ENCODE data around the gene ADAMTS2. TPM values are rescaled to one million over a fixed set of nuclear protein-coding genes. Genes with fewer than 3 reads are reported as not detected.
A peak's percentile ranks its signal among the peaks of the same experiment; 100 is the strongest.

The ADAMTS2 gene
- total RNA-seq, 1 donor from 2014 or later = 1.2 TPM

GRCh38 chr5:179322071-179323025 is 22.9 kb downstream of the ADAMTS2 start:
- no peak for TF ChIP-seq EZH2 (IDR thresholded peaks at IDR 0.05)
- no peak for TF ChIP-seq CTCF (IDR thresholded peaks at IDR 0.05)
- no peak for TF ChIP-seq EZH2phosphoT487 (IDR thresholded peaks at IDR 0.05)
- Histone ChIP-seq H3K4me1 (peaks cover 22% of the 10 kb centered on the region), H3K4me2 (no peak overlapping the region), H3K4me3 (no peak overlapping the region), H3K27ac (no peak overlapping the region), H3K36me3 (no peaks in the 10 kb centered on the region), H2AFZ (replicated peaks) (no peak overlapping the region), H4K20me1 (ENCODE audit: low read depth) (no peaks in the 10 kb centered on the region), H3F3A (ENCODE audit: low read depth) (peaks cover 13% of the 10 kb centered on the region), H3K9me3 (ENCODE audit: low read depth) (no peaks in the 10 kb centered on the region), H3K9ac (no peak overlapping the region), H3K27me3 (peaks cover 10% of the 10 kb centered on the region), H3K79me2 (ENCODE audit: low read depth) (no peaks in the 10 kb centered on the region)
- H3K9me3 Mint-ChIP-seq = no peaks in the 10 kb centered on the region
- peak overlapping the region; percentile 58 for H3K27ac Mint-ChIP-seq
- H3K36me3 Mint-ChIP-seq = no peaks in the 10 kb centered on the region
- no peak for DNase-seq (ENCODE audit: low spot score)
- H3K4me1 Mint-ChIP-seq = peaks cover 35% of the 10 kb centered on the region
- H3K4me3 Mint-ChIP-seq = no peak overlapping the region
- H3K27me3 Mint-ChIP-seq (ENCODE audit: insufficient read depth, low read depth) = peaks cover 14% of the 10 kb centered on the region

GRCh38 chr5:179321206-179321987 is 23.9 kb downstream of the ADAMTS2 start:
- Mint-ChIP-seq H3K4me1 (peaks cover 35% of the 10 kb centered on the region), H3K36me3 (no peaks in the 10 kb centered on the region), H3K27me3 (ENCODE audit: insufficient read depth, low read depth) (peaks cover 16% of the 10 kb centered on the region), H3K9me3 (no peaks in the 10 kb centered on the region), H3K4me3 (peak overlapping the region; percentile 16), H3K27ac (peak overlapping the region; percentile 68)
- H4K20me1 ChIP-seq (ENCODE audit: low read depth) = no peaks in the 10 kb centered on the region
- H3K27ac ChIP-seq = no peak overlapping the region
- H3K4me2 ChIP-seq = no peak overlapping the region
- TF ChIP-seq CTCF (IDR thresholded peaks at IDR 0.05) = no peak
- TF ChIP-seq EZH2 (IDR thresholded peaks at IDR 0.05) = no peak
- TF ChIP-seq EZH2phosphoT487 (IDR thresholded peaks at IDR 0.05) = no peak
- H3F3A ChIP-seq (ENCODE audit: low read depth) = peaks cover 13% of the 10 kb centered on the region
- no peak overlapping the region for H2AFZ ChIP-seq (replicated peaks)
- no peaks in the 10 kb centered on the region for H3K36me3 ChIP-seq
- H3K9me3 ChIP-seq (ENCODE audit: low read depth) = no peaks in the 10 kb centered on the region
- DNase-seq (ENCODE audit: low spot score) = no peak
- no peaks in the 10 kb centered on the region for H3K79me2 ChIP-seq (ENCODE audit: low read depth)
- peaks cover under 1% of the 10 kb centered on the region for H3K27me3 ChIP-seq
- H3K4me1 ChIP-seq = peaks cover 23% of the 10 kb centered on the region
- H3K9ac ChIP-seq = no peak overlapping the region
- H3K4me3 ChIP-seq = no peak overlapping the region

GRCh38 chr5:179319741-179320281 is 25.4 kb downstream of the ADAMTS2 start:
- no peaks in the 10 kb centered on the region for H3K36me3 Mint-ChIP-seq
- Histone ChIP-seq H3K79me2 (ENCODE audit: low read depth) (no peaks in the 10 kb centered on the region), H3K4me3 (no peak overlapping the region), H3K9ac (no peak overlapping the region), H2AFZ (replicated peaks) (no peak overlapping the region), H3K27ac (no peak overlapping the region), H3K36me3 (no peaks in the 10 kb centered on the region), H3K9me3 (ENCODE audit: low read depth) (no peaks in the 10 kb centered on the region), H3F3A (ENCODE audit: low read depth) (peaks cover 13% of the 10 kb centered on the region), H4K20me1 (ENCODE audit: low read depth) (no peaks in the 10 kb centered on the region), H3K4me2 (no peak overlapping the region), H3K27me3 (no peaks in the 10 kb centered on the region), H3K4me1 (peaks cover 23% of the 10 kb centered on the region)
- no peak for DNase-seq (ENCODE audit: low spot score)
- H3K9me3 Mint-ChIP-seq = peaks cover 2% of the 10 kb centered on the region
- H3K4me1 Mint-ChIP-seq = peaks cover 33% of the 10 kb centered on the region
- peak overlapping the region; percentile 46 for H3K4me3 Mint-ChIP-seq
- H3K27me3 Mint-ChIP-seq (ENCODE audit: insufficient read depth, low read depth) = peaks cover 13% of the 10 kb centered on the region
- H3K27ac Mint-ChIP-seq = peak overlapping the region; percentile 85
- TF ChIP-seq EZH2phosphoT487 (IDR thresholded peaks at IDR 0.05) = no peak
- TF ChIP-seq CTCF (IDR thresholded peaks at IDR 0.05) = no peak
- no peak for TF ChIP-seq EZH2 (IDR thresholded peaks at IDR 0.05)

All from neural progenitor cell (in vitro differentiated cells).